ENCODE data around the gene MEGF6. TPM values are rescaled to one million over a fixed set of nuclear protein-coding genes. Genes with fewer than 3 reads are reported as not detected.
"Not testable (repeated sequence)": the region's sequence is repeated elsewhere in the genome, so short reads cannot be mapped to it uniquely, and the experiment has no call there.

MEGF6 gene
- total RNA-seq, 1 donor from 2014 or later, result 64.7 TPM

- Mint-ChIP-seq H3K4me3 (ENCODE audit: unreplicated experiment) (no peak overlapping the region), H3K9me3 (ENCODE audit: unreplicated experiment) (peaks cover 3% of the 10 kb centered on the region), H3K4me1 (ENCODE audit: low read depth, unreplicated experiment) (peaks cover 5% of the 10 kb centered on the region), H3K36me3 (ENCODE audit: unreplicated experiment) (no peaks in the 10 kb centered on the region), H3K27ac (ENCODE audit: unreplicated experiment) (no peak overlapping the region), H3K27me3 (ENCODE audit: unreplicated experiment) (peaks cover 9% of the 10 kb centered on the region)
- no peak for TF ChIP-seq CTCF (IDR thresholded peaks at IDR 0.05; ENCODE audit: partially characterized antibody, unreplicated experiment)
- DNase-seq, result no peak
Measured at GRCh38 chr1:3575993-3576392, 35.3 kb downstream of the MEGF6 start.

GRCh38 chr1:3575515-3575914 is 35.8 kb downstream of the MEGF6 start:
- H3K9me3 Mint-ChIP-seq (ENCODE audit: unreplicated experiment); H3K4me3 Mint-ChIP-seq (ENCODE audit: unreplicated experiment); H3K4me1 Mint-ChIP-seq (ENCODE audit: low read depth, unreplicated experiment); H3K36me3 Mint-ChIP-seq (ENCODE audit: unreplicated experiment); DNase-seq; H3K27me3 Mint-ChIP-seq (ENCODE audit: unreplicated experiment); H3K27ac Mint-ChIP-seq (ENCODE audit: unreplicated experiment): not testable (repeated sequence)

GRCh38 chr1:3573500-3573899 is 37.8 kb downstream of the MEGF6 start:
- Mint-ChIP-seq H3K36me3 (ENCODE audit: unreplicated experiment) (no peaks in the 10 kb centered on the region), H3K27ac (ENCODE audit: unreplicated experiment) (no peak overlapping the region), H3K4me3 (ENCODE audit: unreplicated experiment) (no peak overlapping the region), H3K4me1 (ENCODE audit: low read depth, unreplicated experiment) (peaks cover 4% of the 10 kb centered on the region), H3K27me3 (ENCODE audit: unreplicated experiment) (peaks cover 7% of the 10 kb centered on the region), H3K9me3 (ENCODE audit: unreplicated experiment) (no peaks in the 10 kb centered on the region)
- no peak for TF ChIP-seq CTCF (IDR thresholded peaks at IDR 0.05; ENCODE audit: partially characterized antibody, unreplicated experiment)
- no peak for DNase-seq

- H3K4me3 Mint-ChIP-seq (ENCODE audit: unreplicated experiment); H3K4me1 Mint-ChIP-seq (ENCODE audit: low read depth, unreplicated experiment); H3K27ac Mint-ChIP-seq (ENCODE audit: unreplicated experiment); DNase-seq; H3K27me3 Mint-ChIP-seq (ENCODE audit: unreplicated experiment); H3K9me3 Mint-ChIP-seq (ENCODE audit: unreplicated experiment); H3K36me3 Mint-ChIP-seq (ENCODE audit: unreplicated experiment): not testable (repeated sequence)
Measured at GRCh38 chr1:3572638-3573037, 38.7 kb downstream of the MEGF6 start.

GRCh38 chr1:3571263-3571662 is 40.0 kb downstream of the MEGF6 start:
- Mint-ChIP-seq H3K4me1 (ENCODE audit: low read depth, unreplicated experiment) (peaks cover 1% of the 10 kb centered on the region), H3K27me3 (ENCODE audit: unreplicated experiment) (peaks cover 4% of the 10 kb centered on the region), H3K9me3 (ENCODE audit: unreplicated experiment) (no peaks in the 10 kb centered on the region), H3K4me3 (ENCODE audit: unreplicated experiment) (no peak overlapping the region), H3K27ac (ENCODE audit: unreplicated experiment) (no peak overlapping the region), H3K36me3 (ENCODE audit: unreplicated experiment) (no peaks in the 10 kb centered on the region)
- DNase-seq, result no peak
- no peak for TF ChIP-seq CTCF (IDR thresholded peaks at IDR 0.05; ENCODE audit: partially characterized antibody, unreplicated experiment)

GRCh38 chr1:3570066-3570986 is 41.0 kb downstream of the MEGF6 start:
- no peak for TF ChIP-seq CTCF (IDR thresholded peaks at IDR 0.05; ENCODE audit: partially characterized antibody, unreplicated experiment)
- Mint-ChIP-seq H3K27me3 (ENCODE audit: unreplicated experiment) (peaks cover 4% of the 10 kb centered on the region), H3K4me1 (ENCODE audit: low read depth, unreplicated experiment) (no peaks in the 10 kb centered on the region), H3K4me3 (ENCODE audit: unreplicated experiment) (no peak overlapping the region), H3K36me3 (ENCODE audit: unreplicated experiment) (no peaks in the 10 kb centered on the region), H3K9me3 (ENCODE audit: unreplicated experiment) (no peaks in the 10 kb centered on the region), H3K27ac (ENCODE audit: unreplicated experiment) (no peak overlapping the region)
- DNase-seq, result no peak
